Mesenchymal stem cell (in vitro differentiated cells and primary cell): ENCODE measurements around the gene TMEM91.

Source experiments
- DNase-seq: peaks from one replicate; pipeline ENCODE4 v3.0.0-alpha.2; 2013
- H2AFZ ChIP-seq: one replicate; pipeline ENCODE4 v1.6.1; 2013; ENCODE audit warnings: low read depth, mild to moderate bottlenecking, control low read depth, inconsistent platforms, low read length, moderate library complexity
- H2AK5ac ChIP-seq: 2 replicates; pipeline ENCODE4 v1.6.1; 2013; ENCODE audit warnings: low read length, moderate library complexity, mild to moderate bottlenecking, inconsistent platforms; ENCODE audit not compliant: severe bottlenecking
- H2BK120ac ChIP-seq: one replicate; pipeline ENCODE4 v1.6.1; 2013; ENCODE audit warnings: low read depth, mild to moderate bottlenecking, inconsistent platforms, low read length, moderate library complexity
- H2BK12ac ChIP-seq, 2 experiments: one replicate each; pipeline ENCODE4 v1.6.1; 2013; ENCODE audit warnings: inconsistent platforms in 2 of 2, low read length in 2 of 2, mild to moderate bottlenecking in 2 of 2, moderate library complexity in 2 of 2, control low read depth in 1 of 2
- H2BK15ac ChIP-seq: one replicate; pipeline ENCODE4 v1.6.1; 2013; ENCODE audit warnings: mild to moderate bottlenecking, low read depth, inconsistent platforms; ENCODE audit not compliant: poor library complexity, severe bottlenecking
- H2BK5ac ChIP-seq: 2 replicates; pipeline ENCODE4 v1.6.1; 2013; ENCODE audit warnings: low read depth, mild to moderate bottlenecking, low read length, control low read depth, inconsistent platforms; ENCODE audit not compliant: poor library complexity, severe bottlenecking
- H3K14ac ChIP-seq, 2 experiments: one replicate each; pipeline ENCODE4 v1.6.1; 2013; ENCODE audit warnings: inconsistent platforms in 2 of 2, low read length in 2 of 2, control low read depth in 1 of 2, mild to moderate bottlenecking in 1 of 2, moderate library complexity in 1 of 2
- H3K18ac ChIP-seq, 2 experiments: one replicate each; pipeline ENCODE4 v1.6.1; 2013; ENCODE audit warnings: inconsistent platforms in 2 of 2, low read length in 2 of 2, control low read depth in 1 of 2, low read depth in 1 of 2, mild to moderate bottlenecking in 1 of 2
- H3K23ac ChIP-seq, 2 experiments: one replicate each; pipeline ENCODE4 v1.6.1; 2013; ENCODE audit warnings: inconsistent platforms in 2 of 2, low read length in 2 of 2, mild to moderate bottlenecking in 2 of 2, moderate library complexity in 2 of 2, control low read depth in 1 of 2
- H3K27ac ChIP-seq: 2 replicates; pipeline ENCODE4 v1.5.1; 2013; ENCODE audit warnings: mild to moderate bottlenecking, moderate library complexity, low read length, control low read depth, inconsistent platforms; ENCODE audit not compliant: poor library complexity, severe bottlenecking
- H3K27me3 ChIP-seq, 2 experiments: 2 replicates each; pipeline versions ENCODE4 v1.6.1 to v1.7.0; 2013; ENCODE audit warnings: low read length in 2 of 2, mild to moderate bottlenecking in 2 of 2, moderate library complexity in 2 of 2, control low read depth in 1 of 2, inconsistent platforms in 1 of 2; ENCODE audit not compliant: control insufficient read depth in 1 of 2, insufficient read depth in 1 of 2
- H3K36me3 ChIP-seq, 2 experiments: 2 replicates each; pipeline versions ENCODE4 v1.6.1 to v1.7.0; 2013; ENCODE audit warnings: low read length in 2 of 2, control low read depth in 1 of 2, inconsistent platforms in 1 of 2, low read depth in 1 of 2, mild to moderate bottlenecking in 1 of 2; ENCODE audit not compliant: insufficient read depth in 2 of 2, control insufficient read depth in 1 of 2
- H3K4ac ChIP-seq, 2 experiments: one replicate each; pipeline ENCODE4 v1.6.1; 2013; ENCODE audit warnings: inconsistent platforms in 2 of 2, low read length in 2 of 2, mild to moderate bottlenecking in 2 of 2, moderate library complexity in 2 of 2, control low read depth in 1 of 2, low read depth in 1 of 2
- H3K4me1 ChIP-seq: 2 replicates; pipeline ENCODE4 v1.6.1; 2013; ENCODE audit warnings: low read depth, low read length, control low read depth; ENCODE audit not compliant: control insufficient read depth, insufficient read depth
- H3K4me2 ChIP-seq: 2 replicates; pipeline ENCODE4 v1.6.1; 2013; ENCODE audit warnings: low read length, mild to moderate bottlenecking, inconsistent platforms; ENCODE audit not compliant: poor library complexity, severe bottlenecking
- H3K4me3 ChIP-seq, 2 experiments: 2 replicates each; pipeline versions ENCODE4 v1.5.1 to v1.7.0; 2013; ENCODE audit warnings: low read length in 2 of 2, mild to moderate bottlenecking in 2 of 2, control low read depth in 1 of 2, low read depth in 1 of 2; ENCODE audit not compliant: insufficient read depth in 1 of 2
- H3K79me1 ChIP-seq: replicated peaks from 2 replicates; pipeline ENCODE4 v1.6.1; 2013; ENCODE audit warnings: mild to moderate bottlenecking, control low read depth, low read length, inconsistent platforms; ENCODE audit not compliant: poor library complexity, severe bottlenecking
- H3K9ac ChIP-seq: 2 replicates; pipeline ENCODE4 v1.7.0; 2013; ENCODE audit warnings: mild to moderate bottlenecking, low read length, moderate library complexity
- H3K9me3 ChIP-seq: 2 replicates; pipeline ENCODE4 v1.7.0; 2013; ENCODE audit warnings: mild to moderate bottlenecking, low read length; ENCODE audit not compliant: control insufficient read depth
- H4K8ac ChIP-seq: one replicate; pipeline ENCODE4 v1.6.1; 2013; ENCODE audit warnings: inconsistent platforms, mild to moderate bottlenecking, low read length, moderate library complexity
- H4K91ac ChIP-seq: one replicate; pipeline ENCODE4 v1.6.1; 2013; ENCODE audit warnings: mild to moderate bottlenecking, low read length, inconsistent platforms
- WGBS: methylation state at CpG from one replicate; pipeline ENCODE4 v1.1.7; 2013; ENCODE audit warnings: mixed read lengths; 5-methylcytosine and 5-hydroxymethylcytosine counted together

Gene TMEM91

DNA sequence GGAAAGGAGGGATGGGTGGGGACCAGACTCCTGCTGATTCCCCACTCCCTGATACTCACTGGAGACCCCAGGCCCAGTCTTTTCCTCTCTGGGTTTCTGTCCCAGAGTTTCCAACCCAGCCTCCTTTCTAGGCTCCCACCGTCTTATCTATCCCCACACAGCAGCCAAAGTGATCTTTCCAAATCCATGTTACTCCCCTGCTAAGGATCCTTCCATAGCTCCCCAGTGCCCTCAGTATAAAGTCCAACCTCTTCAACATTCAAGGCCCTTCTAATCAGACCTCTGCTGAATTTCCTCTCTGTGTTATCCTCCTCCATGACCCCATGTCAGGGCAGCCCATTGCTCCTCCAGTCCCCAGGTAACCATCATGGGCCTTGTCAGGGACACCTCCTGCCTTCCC, 21.3 kb upstream of the TMEM91 start:
- no peak overlapping the region for H4K8ac ChIP-seq
- H3K4me3 ChIP-seq: no peak overlapping the region
- H3K14ac ChIP-seq: no peak overlapping the region
- H3K4ac ChIP-seq: no peak overlapping the region
- H3K4me2 ChIP-seq: no peak overlapping the region
- H2AK5ac ChIP-seq: no peak overlapping the region
- peaks cover 0 to 11% of the 10 kb centered on the region in 2 experiments for H3K36me3 ChIP-seq
- DNase-seq: no peak
- WGBS: 93% methylated on average over 1 of the region's 1 CpG
- no peaks in the 10 kb centered on the region for H3K27me3 ChIP-seq
- no peak overlapping the region for H3K23ac ChIP-seq
- peaks cover 8% of the 10 kb centered on the region for H3K79me1 ChIP-seq
- no peaks in the 10 kb centered on the region for H3K9me3 ChIP-seq
- H2BK15ac ChIP-seq: no peak overlapping the region
- H3K4me1 ChIP-seq: peaks cover 8% of the 10 kb centered on the region
- no peak overlapping the region for H2AFZ ChIP-seq
- no peak overlapping the region for H2BK5ac ChIP-seq
- no peak overlapping the region for H3K18ac ChIP-seq
- no peak overlapping the region for H3K9ac ChIP-seq
- H3K27ac ChIP-seq: no peak overlapping the region
- H4K91ac ChIP-seq: no peak overlapping the region
- H2BK12ac ChIP-seq: no peak overlapping the region
- no peak overlapping the region for H2BK120ac ChIP-seq

DNA sequence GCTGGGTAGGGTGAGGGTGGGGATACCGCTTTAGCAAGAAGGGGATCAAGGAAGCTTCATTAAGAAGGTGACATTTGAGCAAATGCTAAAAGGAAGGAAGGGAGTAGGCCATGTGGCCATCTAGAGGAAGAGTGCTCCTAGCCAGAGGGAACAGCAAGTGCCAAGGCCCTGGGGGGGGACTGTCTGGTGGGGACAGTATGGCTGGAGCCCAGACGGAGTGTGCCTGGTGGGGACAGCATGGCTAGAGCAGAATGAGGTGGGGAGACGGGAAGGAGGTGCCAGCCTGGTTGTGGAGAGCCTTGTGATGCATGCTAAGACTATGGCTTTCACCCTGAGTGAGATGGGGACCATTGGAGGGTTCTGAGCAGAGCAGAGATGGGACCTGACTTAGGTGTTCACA, 20.5 kb upstream of the TMEM91 start:
- Histone ChIP-seq H3K27me3 (no peaks in the 10 kb centered on the region), H3K27ac (no peak overlapping the region), H3K79me1 (peaks cover 9% of the 10 kb centered on the region), H4K91ac (no peak overlapping the region), H3K23ac (no peak overlapping the region), H2BK12ac (no peak overlapping the region), H3K4ac (no peak overlapping the region), H3K36me3 (peaks cover 0 to 11% of the 10 kb centered on the region in 2 experiments), H4K8ac (no peak overlapping the region), H3K14ac (no peak overlapping the region), H2AK5ac (no peak overlapping the region), H3K4me3 (no peak overlapping the region), H2BK120ac (no peak overlapping the region), H2AFZ (no peak overlapping the region), H3K4me1 (peaks cover 4% of the 10 kb centered on the region), H3K18ac (no peak overlapping the region), H3K9ac (no peak overlapping the region), H2BK5ac (no peak overlapping the region), H3K4me2 (no peak overlapping the region), H2BK15ac (no peak overlapping the region), H3K9me3 (no peaks in the 10 kb centered on the region)
- 96% methylated on average over 3 of the region's 3 CpGs for WGBS
- no peak for DNase-seq

GRCh38 chr19:41356984-41357739, 19.2 kb upstream of the TMEM91 start:
- Histone ChIP-seq H3K4me3 (no peak overlapping the region), H4K91ac (no peak overlapping the region), H2BK5ac (no peak overlapping the region), H3K36me3 (peaks cover 0 to 11% of the 10 kb centered on the region in 2 experiments), H3K4me1 (peaks cover 3% of the 10 kb centered on the region), H2BK12ac (no peak overlapping the region), H3K27ac (no peak overlapping the region), H3K9ac (no peak overlapping the region), H3K23ac (no peak overlapping the region), H3K9me3 (no peaks in the 10 kb centered on the region), H3K79me1 (peaks cover 9% of the 10 kb centered on the region), H2BK15ac (no peak overlapping the region), H2BK120ac (no peak overlapping the region), H3K4ac (no peak overlapping the region), H4K8ac (no peak overlapping the region), H3K18ac (no peak overlapping the region), H3K27me3 (no peaks in the 10 kb centered on the region), H2AFZ (no peak overlapping the region), H3K14ac (no peak overlapping the region), H2AK5ac (no peak overlapping the region), H3K4me2 (no peak overlapping the region)
- WGBS: 87% methylated on average over 11 of the region's 11 CpGs
- DNase-seq: no peak

DNA sequence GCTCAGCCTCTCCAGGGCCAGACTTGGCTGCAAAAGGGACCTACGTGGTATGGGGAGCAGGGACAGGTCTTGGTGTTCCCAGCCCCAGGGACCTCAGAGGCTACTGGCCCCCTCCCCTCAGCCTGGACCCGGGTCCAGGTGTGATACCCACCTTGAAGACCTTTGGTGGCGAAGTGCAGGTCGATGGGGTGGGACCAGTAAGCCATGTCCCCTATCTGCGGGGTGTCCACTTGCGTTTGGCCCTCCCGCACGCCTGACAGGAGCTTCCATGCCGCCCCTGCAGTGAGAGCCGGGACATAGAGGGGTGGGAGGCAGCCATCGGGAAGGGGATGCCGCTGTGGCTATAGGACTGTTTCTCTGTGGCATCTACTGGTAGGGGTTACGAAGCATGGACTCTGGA, 18.6 kb upstream of the TMEM91 start:
- H3K9ac ChIP-seq: no peak overlapping the region
- H3K79me1 ChIP-seq: peaks cover 9% of the 10 kb centered on the region
- H2BK12ac ChIP-seq: peak overlapping the region in 1 of 2 experiments; percentile 15
- 97% methylated on average over 13 of the region's 13 CpGs for WGBS
- H2AFZ ChIP-seq: no peak overlapping the region
- DNase-seq: no peak
- H3K4me3 ChIP-seq: no peak overlapping the region
- H3K36me3 ChIP-seq: peaks cover 0 to 11% of the 10 kb centered on the region in 2 experiments
- H3K4ac ChIP-seq: no peak overlapping the region
- H2AK5ac ChIP-seq: no peak overlapping the region
- H2BK15ac ChIP-seq: no peak overlapping the region
- H3K14ac ChIP-seq: no peak overlapping the region
- no peak overlapping the region for H4K8ac ChIP-seq
- H4K91ac ChIP-seq: no peak overlapping the region
- H3K4me1 ChIP-seq: peaks cover 1% of the 10 kb centered on the region
- no peak overlapping the region for H3K23ac ChIP-seq
- H3K27me3 ChIP-seq: no peaks in the 10 kb centered on the region
- no peak overlapping the region for H3K4me2 ChIP-seq
- no peak overlapping the region for H2BK5ac ChIP-seq
- H3K9me3 ChIP-seq: no peaks in the 10 kb centered on the region
- H3K18ac ChIP-seq: no peak overlapping the region
- H2BK120ac ChIP-seq: no peak overlapping the region
- no peak overlapping the region for H3K27ac ChIP-seq
